NCI-H82 (cell line): ENCODE data around the gene RGS3.
"Not testable (repeated sequence)": the region's sequence is repeated elsewhere in the genome, so short reads cannot be mapped to it uniquely, and the experiment has no call there.

Experiments
- DNase-seq: peaks from one replicate; lab custom pipeline; 2025; lab: John Stamatoyannopoulos, UW

The RGS3 gene

GRCh38 chr9:113546566-113546965 is 83.0 kb downstream of the RGS3 start:
- DNase-seq, result no peak

DNA sequence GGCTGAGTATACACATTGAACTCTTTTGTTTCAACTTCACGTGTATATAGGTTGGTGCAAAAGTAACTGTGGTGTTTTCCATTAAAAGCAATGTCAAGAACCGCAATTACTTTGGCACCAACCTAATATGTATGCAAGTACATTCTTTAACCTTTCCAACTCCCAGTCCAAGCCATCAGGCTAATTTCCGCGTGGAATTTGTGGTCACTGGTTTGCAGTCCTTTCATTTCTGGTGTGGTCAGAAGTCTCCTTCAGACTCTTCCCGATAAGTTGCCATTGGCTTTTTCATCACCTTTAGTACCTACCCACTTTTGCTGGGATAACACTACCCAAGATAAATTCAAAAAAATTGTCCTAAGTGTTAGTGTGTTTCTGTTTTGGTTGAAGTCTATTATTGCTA is 84.0 kb downstream of the RGS3 start:
- no peak for DNase-seq

GRCh38 chr9:113548221-113549041 is 84.9 kb downstream of the RGS3 start:
- no peak for DNase-seq

DNA sequence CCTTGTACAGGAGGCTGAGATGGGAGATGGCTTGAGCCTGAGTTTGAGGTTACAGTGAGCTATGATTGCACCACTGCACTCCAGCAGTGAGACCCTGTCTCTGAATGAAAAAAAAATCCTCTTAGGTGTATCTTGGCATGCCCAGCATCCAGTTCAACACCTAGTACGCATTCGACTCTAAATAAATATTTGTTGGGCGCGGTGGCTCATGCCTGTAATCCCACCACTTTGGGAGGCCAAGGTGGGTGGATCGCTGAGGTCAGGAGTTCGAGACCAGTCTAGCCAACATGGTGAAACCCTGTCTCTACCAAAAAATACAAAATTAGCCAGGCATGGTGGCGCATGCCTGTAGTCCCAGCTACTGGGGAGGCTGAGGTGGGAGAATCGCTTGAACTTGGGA is 86.4 kb downstream of the RGS3 start:
- not testable (repeated sequence) for DNase-seq

DNA sequence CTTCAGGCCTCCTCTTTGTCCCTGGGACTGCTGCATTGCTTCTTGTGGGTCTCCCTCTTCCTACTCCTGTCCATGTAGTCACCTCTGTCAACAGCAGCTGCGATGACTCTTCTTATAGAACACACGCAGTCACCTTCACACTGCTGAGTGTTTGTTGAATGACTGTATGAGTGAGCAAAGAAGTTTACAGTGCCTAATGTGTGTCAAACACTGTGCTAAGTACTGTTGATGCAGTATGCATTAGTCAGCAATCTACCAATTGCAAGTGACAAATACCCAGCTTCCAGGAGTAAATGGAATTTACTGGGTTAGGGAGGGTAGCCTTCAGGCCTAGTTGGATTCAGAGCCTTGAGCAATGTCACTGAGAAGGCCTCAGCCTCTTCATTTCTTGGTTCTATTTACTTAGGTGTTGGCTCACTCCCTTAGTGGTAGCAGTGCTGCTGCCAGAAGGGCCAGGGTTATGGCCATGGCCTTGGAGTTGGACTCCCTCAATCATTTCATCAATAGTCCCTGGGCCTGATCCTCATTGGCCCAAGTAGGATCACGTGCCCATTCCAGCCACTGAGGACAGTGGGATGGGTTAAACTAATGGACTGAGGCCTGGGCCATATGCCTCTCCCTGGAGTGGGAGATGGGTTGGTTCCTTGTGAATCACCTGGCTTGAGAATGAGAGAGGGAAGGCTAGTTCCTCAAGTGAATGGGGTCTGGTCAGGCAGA is 93.5 kb downstream of the RGS3 start:
- no peak for DNase-seq

- peak; percentile 12 for DNase-seq
Measured at GRCh38 chr9:113558632-113559502, 95.3 kb downstream of the RGS3 start.

GRCh38 chr9:113559834-113560800 is 96.6 kb downstream of the RGS3 start:
- DNase-seq, result no peak

DNA sequence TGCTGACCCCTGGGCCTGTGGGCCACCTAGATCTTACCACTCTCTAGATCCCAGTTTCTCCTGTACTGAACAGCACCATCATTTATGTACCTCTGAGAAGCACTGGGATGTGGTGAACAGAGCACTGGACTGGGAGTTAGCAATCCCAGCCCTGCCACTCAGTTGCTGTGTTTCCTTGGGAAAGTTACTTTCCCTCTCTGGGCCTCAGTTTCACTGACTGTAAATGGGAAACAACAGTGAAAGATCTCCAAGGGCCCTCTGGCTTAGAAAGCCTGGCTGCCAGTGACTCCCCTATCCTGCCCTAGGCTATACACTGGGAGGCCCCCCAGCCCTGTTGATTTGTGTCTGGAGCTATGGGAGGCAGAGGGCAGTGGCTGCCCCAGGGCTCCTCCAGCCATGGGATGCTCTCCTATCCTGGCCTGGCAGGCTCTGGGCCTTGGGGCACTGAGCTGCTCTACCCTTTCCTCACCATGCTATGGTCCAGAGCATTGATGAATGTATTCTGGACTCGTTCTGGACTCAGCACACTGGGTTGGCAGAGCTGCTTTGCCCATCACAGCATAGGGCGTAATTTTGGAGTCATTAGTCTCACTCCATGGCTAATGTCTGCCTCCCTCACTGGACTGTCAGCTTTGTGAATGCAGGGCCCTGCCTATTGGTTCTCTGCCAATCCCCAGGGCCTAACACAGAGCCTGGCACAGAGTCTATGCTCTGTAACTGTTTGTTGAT is 99.3 kb downstream of the RGS3 start:
- DNase-seq, result no peak

GRCh38 chr9:113563826-113564497 is 100.4 kb downstream of the RGS3 start:
- no peak for DNase-seq

- DNase-seq, result no peak
Measured at GRCh38 chr9:113564498-113565237, 101.1 kb downstream of the RGS3 start.

DNA sequence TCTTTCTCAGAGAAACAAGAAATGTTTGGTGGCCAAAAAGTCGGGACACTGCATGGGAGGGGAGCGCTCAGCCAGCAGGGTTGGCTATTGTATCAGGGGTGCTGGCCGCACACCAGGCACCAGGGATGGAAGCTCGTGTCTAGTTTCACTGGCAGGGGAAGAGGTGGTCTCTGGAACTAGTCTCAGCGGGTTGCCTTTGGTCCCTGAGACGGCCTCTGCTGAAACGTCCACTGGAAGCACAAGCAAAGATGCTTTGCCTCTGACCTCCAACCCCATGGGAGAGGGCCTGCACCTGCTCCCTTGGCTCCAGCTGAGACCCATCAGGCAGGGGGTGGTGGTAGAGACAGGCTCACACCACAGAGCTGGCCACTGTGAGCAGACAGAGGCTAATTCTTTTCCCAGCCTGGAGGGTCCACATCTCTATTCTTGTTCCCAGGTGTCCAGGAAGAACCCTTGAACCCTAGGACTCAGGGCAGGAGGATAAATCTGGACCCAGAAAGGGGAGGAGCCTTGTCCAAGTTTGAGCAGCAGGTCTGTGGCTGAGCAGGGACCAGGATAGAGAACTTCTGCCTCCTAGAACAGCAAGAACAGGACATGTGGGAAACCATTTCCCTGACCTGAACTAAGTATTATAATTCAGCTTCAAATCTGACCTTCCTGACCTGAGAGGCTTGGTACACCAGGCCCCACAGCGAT is 102.6 kb downstream of the RGS3 start:
- no peak for DNase-seq

GRCh38 chr9:113566712-113567071 is 103.2 kb downstream of the RGS3 start:
- no peak for DNase-seq

DNA sequence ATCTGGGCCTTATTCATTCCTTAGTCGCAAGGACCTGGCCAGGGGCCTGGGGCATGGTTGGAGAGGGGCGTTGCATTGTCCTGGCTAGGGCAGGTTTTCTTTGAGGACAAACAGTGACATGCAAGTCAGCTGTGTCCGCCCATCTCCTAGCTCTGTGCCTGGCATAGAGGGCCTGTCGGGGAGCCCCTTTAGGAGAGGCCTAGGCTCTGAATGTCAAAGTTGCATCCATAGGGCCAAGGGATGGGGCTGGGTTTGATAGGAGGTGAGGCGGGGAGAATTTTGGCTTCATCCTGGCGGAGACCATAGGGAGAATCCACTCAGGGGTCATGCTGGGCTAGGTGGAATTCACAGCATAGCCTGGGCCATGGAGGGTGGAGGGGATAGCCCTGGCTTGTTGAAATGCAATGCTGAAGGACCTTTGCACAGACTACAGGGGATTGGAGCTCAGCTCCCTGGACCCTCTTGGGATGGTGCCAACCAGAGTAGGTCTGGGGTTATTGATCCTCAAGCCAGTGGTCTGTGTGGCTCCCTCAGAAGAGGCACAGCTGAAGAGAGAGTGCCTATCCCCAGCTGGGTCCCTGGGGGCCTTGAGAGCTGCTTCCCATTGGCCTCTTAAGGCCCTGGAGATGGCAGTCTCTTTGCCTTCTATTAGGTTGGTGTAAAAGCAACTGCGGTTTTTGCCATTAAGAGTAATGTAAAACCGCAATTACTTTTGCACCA is 104.0 kb downstream of the RGS3 start:
- DNase-seq, result no peak

- DNase-seq, result no peak
Measured at GRCh38 chr9:113568081-113568435, 104.5 kb downstream of the RGS3 start.

DNA sequence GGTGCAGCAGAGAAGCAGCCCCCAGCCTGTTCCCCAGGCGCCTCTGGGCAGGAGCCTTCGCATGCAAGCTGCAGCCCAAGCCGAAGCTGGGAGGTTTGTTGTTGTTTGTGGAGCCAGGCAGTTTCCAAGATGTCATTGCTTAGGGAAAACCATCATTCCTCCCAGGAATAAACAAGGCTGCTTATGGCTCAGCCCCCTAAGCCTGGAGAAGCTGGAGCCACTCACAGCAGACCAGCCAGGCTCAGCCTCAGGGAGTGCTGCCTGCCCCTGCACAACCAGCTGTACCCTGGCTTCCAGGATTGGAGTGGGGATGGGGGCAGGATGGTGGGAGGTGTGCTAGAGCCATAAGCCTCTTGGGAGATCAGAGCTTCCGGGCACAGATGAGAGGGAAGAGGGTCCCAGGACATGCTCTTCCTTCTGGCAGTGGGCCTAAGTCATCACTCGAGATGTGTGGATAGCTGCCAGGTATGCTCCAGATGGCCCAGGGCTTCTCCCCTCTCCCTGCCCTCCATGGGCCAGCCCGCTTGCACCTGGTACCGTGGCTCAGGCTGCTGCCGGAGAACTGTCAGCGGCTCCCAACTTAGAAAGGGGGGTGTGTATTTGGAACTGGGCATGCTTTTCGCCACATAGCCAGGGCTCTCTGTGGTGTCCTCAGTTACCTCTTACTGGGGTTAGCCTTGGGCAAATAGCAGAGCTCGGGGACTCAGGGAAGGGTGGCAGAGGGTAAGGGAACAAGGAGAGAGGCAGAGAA is 105.2 kb downstream of the RGS3 start:
- DNase-seq, result peak; percentile 52

GRCh38 chr9:113569472-113570060 is 106.0 kb downstream of the RGS3 start:
- DNase-seq, result no peak

GRCh38 chr9:113570106-113570505 is 106.6 kb downstream of the RGS3 start:
- DNase-seq, result no peak
